Measurements from ENCODE around the gene LRRC41.

Gene LRRC41

GRCh38 chr1:46298387-46298786 lies 5.0 kb downstream of the LRRC41 start:
- Histone ChIP-seq H3K9me2 (replicated peaks; ENCODE audit: insufficient read depth, low read length) (no peaks in the 10 kb centered on the region), H3F3A (ENCODE audit: insufficient read depth) (peaks cover 7% of the 10 kb centered on the region; the same call in 1 of the 2 replicates), H2AFZ (ENCODE audit: low read depth, low read length, severe bottlenecking) (no peak overlapping the region), H3K27ac (ENCODE audit: low read depth, low read length) (no peak overlapping the region), H4K20me1 (ENCODE audit: low read depth, low read length) (no peaks in the 10 kb centered on the region), H3K9me3 (ENCODE audit: insufficient read depth, low read length) (no peaks in the 10 kb centered on the region), H3K4me3 (ENCODE audit: insufficient read depth, low read length, poor library complexity, severe bottlenecking) (no peak overlapping the region), H3K36me3 (ENCODE audit: low read length) (no peaks in the 10 kb centered on the region), H3K9ac (ENCODE audit: low read length) (no peak overlapping the region), H3K4me2 (ENCODE audit: low read depth, low read length, poor library complexity, severe bottlenecking) (no peak overlapping the region), H3K27me3 (ENCODE audit: low read length) (no peaks in the 10 kb centered on the region), H3K79me2 (ENCODE audit: insufficient read depth, low read length) (peaks cover 33% of the 10 kb centered on the region; the same call in 1 of the 2 replicates)
- TF ChIP-seq EZH2phosphoT487 (conservative IDR thresholded peaks at IDR 0.05; ENCODE audit: low read length) = no peak
- TF ChIP-seq, protein P1, sequence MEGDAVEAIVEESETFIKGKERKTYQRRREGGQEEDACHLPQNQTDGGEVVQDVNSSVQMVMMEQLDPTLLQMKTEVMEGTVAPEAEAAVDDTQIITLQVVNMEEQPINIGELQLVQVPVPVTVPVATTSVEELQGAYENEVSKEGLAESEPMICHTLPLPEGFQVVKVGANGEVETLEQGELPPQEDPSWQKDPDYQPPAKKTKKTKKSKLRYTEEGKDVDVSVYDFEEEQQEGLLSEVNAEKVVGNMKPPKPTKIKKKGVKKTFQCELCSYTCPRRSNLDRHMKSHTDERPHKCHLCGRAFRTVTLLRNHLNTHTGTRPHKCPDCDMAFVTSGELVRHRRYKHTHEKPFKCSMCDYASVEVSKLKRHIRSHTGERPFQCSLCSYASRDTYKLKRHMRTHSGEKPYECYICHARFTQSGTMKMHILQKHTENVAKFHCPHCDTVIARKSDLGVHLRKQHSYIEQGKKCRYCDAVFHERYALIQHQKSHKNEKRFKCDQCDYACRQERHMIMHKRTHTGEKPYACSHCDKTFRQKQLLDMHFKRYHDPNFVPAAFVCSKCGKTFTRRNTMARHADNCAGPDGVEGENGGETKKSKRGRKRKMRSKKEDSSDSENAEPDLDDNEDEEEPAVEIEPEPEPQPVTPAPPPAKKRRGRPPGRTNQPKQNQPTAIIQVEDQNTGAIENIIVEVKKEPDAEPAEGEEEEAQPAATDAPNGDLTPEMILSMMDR (IDR thresholded peaks at IDR 0.05; ENCODE audit: insufficient read depth, low read length, poor library complexity, severe bottlenecking) = no peak

GRCh38 chr1:46295306-46295705 lies 8.1 kb downstream of the LRRC41 start:
- H3K9ac ChIP-seq (ENCODE audit: low read length) = no peak overlapping the region
- peaks cover 3% of the 10 kb centered on the region; the same call in 1 of the 2 replicates for H3F3A ChIP-seq (ENCODE audit: insufficient read depth)
- H3K9me2 ChIP-seq (replicated peaks; ENCODE audit: insufficient read depth, low read length) = no peaks in the 10 kb centered on the region
- no peaks in the 10 kb centered on the region for H3K36me3 ChIP-seq (ENCODE audit: low read length)
- no peaks in the 10 kb centered on the region for H3K9me3 ChIP-seq (ENCODE audit: insufficient read depth, low read length)
- no peak overlapping the region for H3K4me2 ChIP-seq (ENCODE audit: low read depth, low read length, poor library complexity, severe bottlenecking)
- H4K20me1 ChIP-seq (ENCODE audit: low read depth, low read length) = no peaks in the 10 kb centered on the region
- H2AFZ ChIP-seq (ENCODE audit: low read depth, low read length, severe bottlenecking) = no peak overlapping the region
- TF ChIP-seq EZH2phosphoT487 (conservative IDR thresholded peaks at IDR 0.05; ENCODE audit: low read length) = no peak
- TF ChIP-seq, protein P1 (IDR thresholded peaks at IDR 0.05; ENCODE audit: insufficient read depth, low read length, poor library complexity, severe bottlenecking) = no peak
- H3K79me2 ChIP-seq (ENCODE audit: insufficient read depth, low read length) = 0 out of 2 replicates have a peak, but pooled peaks cover 8% of the 10 kb centered on the region
- no peak overlapping the region for H3K4me3 ChIP-seq (ENCODE audit: insufficient read depth, low read length, poor library complexity, severe bottlenecking)
- H3K27ac ChIP-seq (ENCODE audit: low read depth, low read length) = no peak overlapping the region
- H3K27me3 ChIP-seq (ENCODE audit: low read length) = no peaks in the 10 kb centered on the region

DNA sequence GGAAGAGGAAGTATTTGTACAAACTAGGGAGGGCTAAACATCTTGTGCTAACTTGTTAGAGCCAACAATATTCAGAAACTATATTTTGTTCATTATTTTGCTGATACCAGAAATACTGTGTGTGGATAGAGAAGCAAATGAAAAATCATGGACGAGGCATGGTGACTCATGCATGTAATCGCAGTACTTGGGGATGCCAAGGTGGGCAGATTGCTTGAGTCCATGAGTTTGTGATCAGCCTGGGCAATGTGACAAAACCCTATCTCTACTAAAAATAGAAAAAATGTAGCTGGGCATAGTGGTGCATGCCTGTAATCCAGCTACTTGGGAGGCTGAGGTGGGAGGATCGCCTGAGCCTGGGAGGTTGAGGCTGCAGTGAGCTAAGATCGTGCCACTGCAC lies 13.4 kb downstream of the LRRC41 start:
- no peak overlapping the region for H3K4me3 ChIP-seq (ENCODE audit: insufficient read depth, low read length, poor library complexity, severe bottlenecking)
- TF ChIP-seq, protein P1 (IDR thresholded peaks at IDR 0.05; ENCODE audit: insufficient read depth, low read length, poor library complexity, severe bottlenecking) = no peak
- no peak for TF ChIP-seq EZH2phosphoT487 (conservative IDR thresholded peaks at IDR 0.05; ENCODE audit: low read length)
- peaks cover 6% of the 10 kb centered on the region; the same call in 1 of the 2 replicates for H3F3A ChIP-seq (ENCODE audit: insufficient read depth)
- no peaks in the 10 kb centered on the region for H3K79me2 ChIP-seq (ENCODE audit: insufficient read depth, low read length)
- H3K9me3 ChIP-seq (ENCODE audit: insufficient read depth, low read length) = no peaks in the 10 kb centered on the region
- H3K9me2 ChIP-seq (replicated peaks; ENCODE audit: insufficient read depth, low read length) = no peaks in the 10 kb centered on the region
- no peak overlapping the region for H3K4me2 ChIP-seq (ENCODE audit: low read depth, low read length, poor library complexity, severe bottlenecking)
- H3K27me3 ChIP-seq (ENCODE audit: low read length) = no peaks in the 10 kb centered on the region
- no peak overlapping the region for H2AFZ ChIP-seq (ENCODE audit: low read depth, low read length, severe bottlenecking)
- H4K20me1 ChIP-seq (ENCODE audit: low read depth, low read length) = no peaks in the 10 kb centered on the region
- H3K9ac ChIP-seq (ENCODE audit: low read length) = no peak overlapping the region
- no peaks in the 10 kb centered on the region for H3K36me3 ChIP-seq (ENCODE audit: low read length)
- H3K27ac ChIP-seq (ENCODE audit: low read depth, low read length) = no peak overlapping the region
